Measurements from ENCODE around the gene BARX2.

GRCh38 chr11:129489249-129489648 lies 113.6 kb downstream of the BARX2 start:
- TF ChIP-seq CTCF (conservative IDR thresholded peaks at IDR 0.05; ENCODE audit: low read depth, low read length) (no peak), EZH2 (IDR thresholded peaks at IDR 0.05; ENCODE audit: low read length, unreplicated experiment) (no peak)

Measured in PC-3 (cell line).